HG03045 (cell line): ENCODE measurements around the gene CRIM1.
A peak's percentile ranks its signal among the peaks of the same experiment; 100 is the strongest.

Source experiments
- ATAC-seq: cut with Tn5 transposase; IDR thresholded peaks from one replicate; pipeline ENCODE4 v1.9.1; 2021; ENCODE audit warnings: mild to moderate bottlenecking, moderate library complexity; ENCODE audit not compliant: unreplicated experiment

The CRIM1 gene

DNA sequence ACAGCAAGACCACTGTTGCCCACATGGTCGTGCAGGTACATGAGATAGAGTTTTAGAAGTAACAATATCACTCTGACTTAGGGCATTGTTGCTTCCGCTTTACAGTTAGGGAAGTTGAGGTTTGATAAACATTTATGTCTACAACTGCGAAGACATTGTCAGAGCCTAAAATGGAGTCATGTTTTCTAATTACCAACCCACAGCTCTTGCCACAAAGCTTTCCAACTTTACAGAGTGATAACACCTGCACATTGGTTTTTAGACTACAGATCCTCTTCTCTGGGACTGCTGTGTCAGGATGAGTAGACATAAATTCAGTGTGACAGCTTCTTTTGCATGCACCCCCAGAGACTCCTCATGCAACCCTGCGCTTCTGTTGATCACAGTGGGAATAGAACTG lies 123.4 kb downstream of the CRIM1 start:
- ATAC-seq: no peak

GRCh38 chr2:36479406-36479805 lies 123.8 kb downstream of the CRIM1 start:
- no peak for ATAC-seq

DNA sequence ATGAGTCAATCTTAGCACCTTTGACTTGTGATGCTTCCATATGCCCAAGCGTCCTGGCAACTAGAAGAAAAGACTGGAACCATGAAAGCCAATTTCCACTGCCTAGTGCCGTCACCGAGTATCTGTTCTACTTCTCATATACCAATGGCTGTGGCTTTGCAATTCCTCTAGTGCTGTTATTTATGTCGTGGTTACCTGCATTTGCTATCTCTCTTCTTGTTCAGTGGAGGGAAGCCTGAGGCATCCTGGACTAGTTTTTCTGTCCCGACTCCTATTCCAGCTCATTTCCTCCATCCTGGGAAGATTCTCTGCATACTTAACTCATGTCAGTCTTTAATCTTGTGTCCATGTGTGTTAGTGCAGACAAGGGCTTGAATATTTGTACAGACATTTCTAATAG lies 124.5 kb downstream of the CRIM1 start:
- no peak for ATAC-seq

- no peak for ATAC-seq
Measured at GRCh38 chr2:36480636-36481035, 125.1 kb downstream of the CRIM1 start.

GRCh38 chr2:36481709-36482108 lies 126.1 kb downstream of the CRIM1 start:
- no peak for ATAC-seq

DNA sequence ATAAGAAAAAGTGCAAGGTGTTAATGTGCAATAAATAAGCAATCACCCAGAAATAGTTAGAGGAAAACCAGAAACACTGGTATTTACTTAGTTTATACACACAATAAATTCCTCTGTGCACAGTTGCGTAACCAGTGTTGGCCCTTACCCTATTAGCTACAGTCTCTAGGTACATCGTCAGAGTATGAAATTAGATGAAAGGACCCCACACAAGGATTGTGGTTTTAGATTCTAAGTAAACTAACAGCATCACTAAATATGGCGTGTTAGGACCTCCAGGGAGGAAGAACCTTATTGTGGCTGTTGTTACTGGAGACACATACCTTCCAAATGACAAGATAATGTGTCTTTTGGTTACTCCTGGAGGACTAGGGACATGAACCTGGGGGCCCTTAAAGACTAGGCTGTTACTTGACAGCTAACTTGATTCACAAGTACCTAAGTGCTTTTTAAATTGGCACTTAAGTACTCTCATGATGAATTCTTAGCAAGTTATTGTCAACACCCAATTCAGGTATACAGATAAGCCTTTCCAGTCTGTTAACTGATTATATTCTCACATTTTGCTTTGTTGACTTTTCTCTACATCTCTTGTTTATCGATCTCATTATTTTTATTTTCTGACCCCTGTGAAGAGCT lies 127.1 kb downstream of the CRIM1 start:
- no peak for ATAC-seq

DNA sequence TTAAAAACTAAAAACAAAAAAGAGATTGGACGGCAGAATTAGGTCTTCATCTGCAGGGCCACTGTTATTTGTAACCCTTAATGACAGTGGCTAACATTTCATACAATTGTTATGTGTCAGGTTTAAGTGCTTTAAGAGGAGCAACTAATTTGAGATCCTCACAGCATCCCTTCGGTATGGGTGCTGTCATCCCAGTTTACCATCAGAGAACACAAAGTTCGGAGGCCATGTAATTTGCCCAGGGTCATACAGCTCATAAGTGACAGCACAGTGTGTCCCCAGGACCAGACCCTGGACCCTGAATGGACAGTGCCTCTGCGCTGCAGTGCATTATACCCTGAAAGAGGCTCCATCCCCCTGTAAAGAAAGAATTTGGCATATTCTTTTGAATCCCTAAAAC lies 127.7 kb downstream of the CRIM1 start:
- no peak for ATAC-seq

DNA sequence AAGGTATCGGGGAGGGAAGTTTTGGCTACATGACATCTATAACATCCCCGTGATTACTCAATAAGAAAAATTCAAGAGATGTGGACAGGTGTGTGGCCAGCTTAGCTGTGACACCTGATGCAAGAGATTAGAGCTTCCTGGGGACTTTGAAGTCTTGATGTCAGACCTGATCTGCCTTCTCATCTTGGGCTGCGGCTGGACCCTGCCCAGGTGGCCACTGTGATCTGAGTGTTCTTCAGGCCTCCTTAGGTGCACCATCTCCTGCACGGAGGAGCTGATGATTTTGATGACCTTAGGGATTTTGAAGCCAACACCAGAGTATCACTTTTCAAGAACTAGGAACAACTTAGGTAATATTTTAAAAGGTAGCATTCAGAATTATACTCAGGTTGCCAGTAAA lies 128.9 kb downstream of the CRIM1 start:
- no peak for ATAC-seq

DNA sequence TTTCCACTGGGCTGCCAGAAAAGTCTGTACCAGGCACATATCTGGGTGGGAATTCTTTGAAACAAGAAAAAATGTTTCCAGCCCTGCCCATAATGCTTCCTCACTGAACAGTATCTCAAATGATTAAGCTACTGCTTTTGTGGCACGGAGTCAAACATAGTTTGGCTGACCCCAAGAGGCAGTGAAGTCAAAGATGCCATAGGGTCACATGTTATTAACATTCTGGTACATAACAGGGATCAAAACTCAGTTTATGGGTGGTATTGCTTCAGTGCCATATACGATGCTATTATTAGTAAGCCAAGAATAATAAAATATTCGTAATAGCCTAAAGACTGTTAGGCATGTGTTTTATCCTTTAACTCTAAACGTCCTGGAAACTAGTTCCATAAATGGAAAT lies 129.9 kb downstream of the CRIM1 start:
- no peak for ATAC-seq

- no peak for ATAC-seq
Measured at GRCh38 chr2:36486521-36487044, 131.0 kb downstream of the CRIM1 start.

GRCh38 chr2:36487947-36488346 lies 132.4 kb downstream of the CRIM1 start:
- no peak for ATAC-seq

GRCh38 chr2:36489281-36489680 lies 133.7 kb downstream of the CRIM1 start:
- ATAC-seq: no peak

GRCh38 chr2:36490749-36491148 lies 135.2 kb downstream of the CRIM1 start:
- no peak for ATAC-seq

DNA sequence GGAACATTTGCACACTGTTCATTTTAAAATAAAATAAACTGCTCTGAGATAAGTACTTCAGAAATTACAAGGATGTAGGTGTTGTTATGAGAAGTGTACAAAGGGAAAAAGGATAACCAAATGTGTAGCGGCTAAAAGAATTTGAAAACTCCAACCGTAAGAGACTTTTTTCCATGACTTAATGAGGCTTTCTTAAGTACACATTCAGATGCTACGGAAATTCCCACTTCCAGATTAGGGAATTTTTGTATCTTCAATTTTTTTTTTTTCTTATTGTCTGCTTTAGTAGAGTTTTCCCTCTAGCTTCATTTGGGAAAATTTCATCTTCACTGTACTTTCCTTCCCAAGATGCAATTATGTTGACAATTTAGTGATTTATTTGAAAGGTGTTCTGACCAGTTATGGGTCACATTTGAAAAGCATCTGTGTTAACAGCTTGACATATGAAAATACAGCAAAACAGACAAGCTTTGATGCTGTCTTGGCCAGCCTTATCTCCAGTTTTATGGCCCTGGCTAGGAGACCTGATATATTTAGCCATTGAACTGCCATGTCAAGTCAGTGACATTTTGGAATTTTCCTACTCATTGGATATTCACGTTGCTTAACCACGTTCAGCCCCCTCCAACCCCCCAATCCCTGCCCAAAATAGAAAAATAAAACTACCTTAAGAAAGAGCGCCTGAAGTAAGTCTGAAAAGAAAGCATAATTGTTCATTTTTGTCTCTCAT lies 136.8 kb downstream of the CRIM1 start:
- ATAC-seq: no peak

DNA sequence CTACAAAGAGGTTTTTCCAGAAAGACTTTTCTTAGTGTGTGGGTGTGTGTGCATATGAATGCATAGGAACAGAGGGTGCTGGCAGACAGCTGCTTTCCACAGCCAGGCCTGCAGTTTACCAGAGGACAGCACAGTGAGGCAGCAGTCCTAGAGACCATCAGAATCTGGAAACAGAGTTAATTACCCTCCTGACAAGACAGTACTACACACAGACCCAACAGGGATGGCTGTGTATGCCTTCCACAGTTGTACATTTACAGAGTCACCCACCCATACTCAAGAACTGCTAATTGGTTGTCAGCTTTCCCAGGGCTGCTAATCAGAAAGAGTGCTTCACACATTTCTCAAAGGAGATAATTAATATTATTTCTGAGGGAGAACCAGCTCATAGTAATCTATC lies 137.7 kb downstream of the CRIM1 start:
- no peak for ATAC-seq

DNA sequence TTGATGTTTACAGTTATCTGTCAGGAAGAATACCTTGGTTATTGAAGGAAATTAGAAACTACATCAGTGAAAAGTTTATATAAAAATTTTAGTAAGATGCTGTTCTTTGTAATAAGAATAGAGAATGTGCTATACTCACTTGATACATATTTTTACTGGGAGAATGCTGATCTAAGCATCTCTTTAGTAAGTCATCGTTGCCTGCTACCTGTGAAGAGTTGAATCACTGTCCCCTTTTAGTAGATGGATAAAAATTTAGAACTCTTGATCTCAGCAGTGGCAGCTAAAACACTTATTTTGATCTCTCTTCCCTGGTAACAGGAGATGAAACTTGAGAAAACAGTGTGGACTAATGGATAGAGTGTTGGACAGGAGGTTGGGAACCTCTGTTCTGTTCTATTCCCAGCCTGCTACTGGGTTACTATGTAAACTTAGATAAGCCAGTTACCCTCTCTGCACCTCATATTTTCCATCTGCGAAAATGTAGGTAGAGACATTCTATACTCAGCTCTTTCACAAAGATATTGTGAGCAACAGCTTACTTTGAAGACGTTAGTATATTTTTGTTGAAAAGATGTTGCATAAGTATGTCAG lies 142.1 kb downstream of the CRIM1 start:
- no peak for ATAC-seq

GRCh38 chr2:36499128-36499820 lies 143.7 kb downstream of the CRIM1 start:
- no peak for ATAC-seq

GRCh38 chr2:36500072-36500471 lies 144.5 kb downstream of the CRIM1 start:
- no peak for ATAC-seq

GRCh38 chr2:36502081-36502480 lies 146.5 kb downstream of the CRIM1 start:
- no peak for ATAC-seq

DNA sequence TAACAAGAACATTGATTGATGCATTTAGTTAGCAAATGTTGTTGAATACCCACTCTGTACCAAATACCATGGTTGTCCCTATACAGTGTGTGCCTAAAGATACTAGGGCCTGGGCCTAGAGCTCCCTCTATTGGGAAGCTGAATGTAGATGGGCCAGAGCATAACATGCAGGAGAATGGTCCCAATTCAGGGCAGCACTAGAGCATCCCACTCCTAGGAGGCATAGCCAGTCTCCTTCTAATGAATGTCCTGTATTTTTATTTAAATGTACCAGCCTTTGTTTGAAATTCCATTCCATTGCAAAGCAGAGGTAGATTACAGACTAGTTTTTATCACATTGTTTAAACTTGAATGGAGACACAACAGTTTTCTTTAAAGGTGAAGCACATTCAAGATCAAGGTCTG lies 151.8 kb downstream of the CRIM1 start:
- ATAC-seq: peak; percentile 81

- no peak for ATAC-seq
Measured at GRCh38 chr2:36509075-36509474, 153.5 kb downstream of the CRIM1 start.
